Spinal cord (tissue), 10 donors: ENCODE data around the gene NETO1. TPM values are rescaled to one million over a fixed set of nuclear protein-coding genes. Genes with fewer than 3 reads are reported as not detected.
A peak's percentile ranks its signal among the peaks of the same experiment; 100 is the strongest.

Source experiments
- DNase-seq, 6 donors: peaks; one replicate each; pipeline versions ENCODE4 v3.0.0 to v3.0.0-alpha.2; 2013 to 2015; ENCODE audit warnings: low spot score in 6 of 6, low read depth in 4 of 6
- H3K27ac ChIP-seq: one replicate; pipeline ENCODE4 v1.5.1; 2013; ENCODE audit warnings: low read depth, low read length, control low read depth
- H3K27me3 ChIP-seq: one replicate; pipeline ENCODE4 v1.6.1; 2013; ENCODE audit warnings: low read length; ENCODE audit not compliant: control insufficient read depth, insufficient read depth
- H3K36me3 ChIP-seq: one replicate; pipeline ENCODE4 v1.6.1; 2013; ENCODE audit warnings: low read length; ENCODE audit not compliant: control insufficient read depth, insufficient read depth
- H3K4me1 ChIP-seq: one replicate; pipeline ENCODE4 v1.6.1; 2013; ENCODE audit warnings: low read length; ENCODE audit not compliant: control insufficient read depth, insufficient read depth
- H3K4me3 ChIP-seq: one replicate; pipeline ENCODE4 v1.5.1; 2013; ENCODE audit warnings: low read depth, low read length, control low read depth
- H3K9me3 ChIP-seq: one replicate; pipeline ENCODE4 v1.6.1; 2013; ENCODE audit warnings: low read length; ENCODE audit not compliant: control insufficient read depth, insufficient read depth
- WGBS: methylation state at CpG from one replicate; pipeline ENCODE4 v1.1.5; 2013; ENCODE audit warnings: missing lambda C conversion rate; ENCODE audit not compliant: insufficient coverage; 5-methylcytosine and 5-hydroxymethylcytosine counted together
- long read RNA-seq, 4 donors: transcript quantifications; one replicate each; lab custom pipeline, GENCODE V29; 2026
- polyA plus RNA-seq, 2 donors: library from polyadenylated mRNA; unstranded; fragments of 120-200 nt; gene quantifications; one replicate each; pipeline ENCODE4 v1.2.1, GENCODE V29; 2013; ENCODE audit not compliant: insufficient read length in 2 of 2
- total RNA-seq, 2 donors: library from RNA; depleted of rRNA in 1 of 2; stranded (reverse); fragments of 120-200 nt in 1 of 2; fragments of >200 nt in 1 of 2; gene quantifications; one replicate each; pipeline versions ENCODE4 v1.2.3 to v1.2.4, GENCODE V29; 2013 to 2014
- donor health status: healthy.

NETO1 gene
- total RNA-seq: 10 to 100 TPM; 10.0 to 37.1 TPM
- polyA plus RNA-seq: 10 to 100 TPM; 25.3 to 42.6 TPM
- long read RNA-seq, donor 1, partial matches to known transcripts: 0 of 9 reads
- long read RNA-seq, donor 1, other reads (novel, unspliced or antisense): 8 of 9 reads
- long read RNA-seq, donor 2, partial matches to known transcripts: 0 of 8 reads
- long read RNA-seq, donor 2, other reads (novel, unspliced or antisense): 8 of 8 reads
- long read RNA-seq, donor 3, partial matches to known transcripts: 0 of 7 reads
- long read RNA-seq, donor 3, other reads (novel, unspliced or antisense): 7 of 7 reads
- long read RNA-seq, donor 4: 0 reads

- H3K9me3 ChIP-seq: no peaks in the 10 kb centered on the region
- H3K27me3 ChIP-seq: peaks cover 28% of the 10 kb centered on the region
- DNase-seq: peak in 2 of 6 donors; percentile 71 to 76
- WGBS: under 1% methylated on average over 54 of the region's 85 CpGs
- H3K4me1 ChIP-seq: peaks cover 22% of the 10 kb centered on the region
- peak within 1 kb of the TSS; percentile 69 for H3K27ac ChIP-seq
- peak within 1 kb of the TSS; percentile 64 for H3K4me3 ChIP-seq
- H3K36me3 ChIP-seq: peaks cover 3% of the 10 kb centered on the region
These were observed at the start of gene NETO1 for GRCh38 chr18:72867746-72868584. TSS of gene NETO1 (minus strand) at chr18:72867987. CDS start at chr18:72867291, 696 bp downstream.

- Histone ChIP-seq H3K27me3 (no peaks in the 10 kb centered on the region), H3K36me3 (no peaks in the 10 kb centered on the region), H3K27ac (no peak overlapping the region), H3K4me3 (no peak overlapping the region), H3K9me3 (no peaks in the 10 kb centered on the region), H3K4me1 (no peaks in the 10 kb centered on the region)
- peak in 1 of 6 donors; percentile 56 for DNase-seq
- 69% methylated on average over 2 of the region's 5 CpGs for WGBS
These were observed 42.3 kb upstream of the NETO1 start for GRCh38 chr18:72910045-72910444.

GRCh38 chr18:72908181-72908580 is 40.4 kb upstream of the NETO1 start:
- peak in 3 of 6 donors; percentile 7 to 79 (median 67) for DNase-seq
- no peaks in the 10 kb centered on the region for H3K36me3 ChIP-seq
- WGBS: 57% methylated on average over 1 of the region's 2 CpGs

GRCh38 chr18:72903033-72903432 is 35.2 kb upstream of the NETO1 start:
- Histone ChIP-seq H3K9me3 (no peaks in the 10 kb centered on the region), H3K4me1 (no peaks in the 10 kb centered on the region), H3K27me3 (no peaks in the 10 kb centered on the region), H3K27ac (no peak overlapping the region), H3K4me3 (no peak overlapping the region), H3K36me3 (no peaks in the 10 kb centered on the region)
- no peak for DNase-seq
- WGBS: no CpG with 5 or more reads among the region's 2 CpGs

More at GRCh38 chr18:72908181-72908580, 40.4 kb upstream of the NETO1 start:
- Histone ChIP-seq H3K4me1 (no peaks in the 10 kb centered on the region), H3K27ac (no peak overlapping the region), H3K9me3 (no peaks in the 10 kb centered on the region), H3K4me3 (no peak overlapping the region), H3K27me3 (no peaks in the 10 kb centered on the region)

GRCh38 chr18:72899338-72899737 is 31.6 kb upstream of the NETO1 start:
- H3K4me3 ChIP-seq: no peak overlapping the region
- WGBS: 21% methylated on average over 4 of the region's 4 CpGs
- no peaks in the 10 kb centered on the region for H3K9me3 ChIP-seq
- no peaks in the 10 kb centered on the region for H3K36me3 ChIP-seq
- H3K27me3 ChIP-seq: no peaks in the 10 kb centered on the region
- H3K27ac ChIP-seq: no peak overlapping the region
- DNase-seq: peak in 3 of 6 donors; percentile 6 to 57 (median 14)
- H3K4me1 ChIP-seq: no peaks in the 10 kb centered on the region

- Histone ChIP-seq H3K36me3 (no peaks in the 10 kb centered on the region), H3K9me3 (no peaks in the 10 kb centered on the region), H3K27ac (no peak overlapping the region), H3K4me3 (no peak overlapping the region), H3K4me1 (no peaks in the 10 kb centered on the region), H3K27me3 (no peaks in the 10 kb centered on the region)
- no peak for DNase-seq
- no CpG with 5 or more reads among the region's 3 CpGs for WGBS
These were observed 31.1 kb upstream of the NETO1 start for GRCh38 chr18:72898870-72899269.

- H3K4me3 ChIP-seq: no peak overlapping the region
- no peaks in the 10 kb centered on the region for H3K36me3 ChIP-seq
- DNase-seq: no peak
- no CpG with 5 or more reads among the region's 2 CpGs for WGBS
- no peak overlapping the region for H3K27ac ChIP-seq
- no peaks in the 10 kb centered on the region for H3K4me1 ChIP-seq
- no peaks in the 10 kb centered on the region for H3K9me3 ChIP-seq
- no peaks in the 10 kb centered on the region for H3K27me3 ChIP-seq
These were observed 27.8 kb upstream of the NETO1 start for GRCh38 chr18:72895548-72895947.

- DNase-seq: no peak
- H3K36me3 ChIP-seq: no peaks in the 10 kb centered on the region
- H3K27me3 ChIP-seq: no peaks in the 10 kb centered on the region
- H3K27ac ChIP-seq: no peak overlapping the region
- no peak overlapping the region for H3K4me3 ChIP-seq
- no peaks in the 10 kb centered on the region for H3K4me1 ChIP-seq
- WGBS: 100% methylated on average over 1 of the region's 3 CpGs
- no peaks in the 10 kb centered on the region for H3K9me3 ChIP-seq
These were observed 10.8 kb upstream of the NETO1 start for GRCh38 chr18:72878561-72878960.

GRCh38 chr18:72878143-72878542 is 10.4 kb upstream of the NETO1 start:
- WGBS: no CpG with 5 or more reads among the region's 2 CpGs
- no peak overlapping the region for H3K27ac ChIP-seq

More at GRCh38 chr18:72878143-72878542, 10.4 kb upstream of the NETO1 start:
- no peaks in the 10 kb centered on the region for H3K9me3 ChIP-seq
- H3K27me3 ChIP-seq: no peaks in the 10 kb centered on the region
- no peaks in the 10 kb centered on the region for H3K36me3 ChIP-seq
- no peak for DNase-seq
- H3K4me1 ChIP-seq: no peaks in the 10 kb centered on the region
- no peak overlapping the region for H3K4me3 ChIP-seq
